GM12892 (cell line): Measurements from ENCODE around the gene CRAMP1.

Experiments used
- POLR2AphosphoS5 ChIP-seq: IDR thresholded peaks from 2 replicates; pipeline ENCODE4 v1.6.1; 2011; ENCODE audit warnings: low read depth, low read length, control low read depth
- TAF1 ChIP-seq: IDR thresholded peaks from 2 replicates; pipeline ENCODE4 v1.6.1; 2011; ENCODE audit warnings: low read depth, mild to moderate bottlenecking, control low read depth, low read length, borderline replicate concordance

- TF ChIP-seq POLR2AphosphoS5 (no peak), TAF1 (no peak)
Measured at GRCh38 chr16:1677339-1677738, 65.2 kb downstream of the CRAMP1 start.
